Endothelial cell of umbilical vein (primary cell): ENCODE data around the gene IRF2. TPM values are rescaled to one million over a fixed set of nuclear protein-coding genes. Genes with fewer than 3 reads are reported as not detected.

Source experiments
- BruUV-seq: library from RNA; stranded (reverse); fragments of 400-500 nt; replicated peaks from 2 replicates; lab custom pipeline; 2021; lab: Mats Ljungman, UMichigan
- CTCF ChIA-PET: fragments of 300-600, 350-600 bp; sonication (Branson Sonifier 250); formaldehyde crosslinking; loops from one replicate; lab custom pipeline; 2021; ENCODE audit warnings: antibody characterized with exemption, inconsistent platforms; lab: Charles Lee
- POLR2A ChIA-PET: fragments of 300-600, 350-600 bp; sonication (Branson Sonifier 250); formaldehyde crosslinking; loops from one replicate; lab custom pipeline; 2021; ENCODE audit warnings: antibody characterized with exemption, inconsistent platforms; lab: Charles Lee
- DNase-seq: peaks from one replicate; pipeline ENCODE4 v3.0.0-alpha.2; 2011; ENCODE audit warnings: low read depth, low spot score
- FAIRE-seq: peaks from 2 replicates; lab custom pipeline; 2011; peaks lifted over from hg19 to GRCh38; lab: Jason Lieb, UNC
- H2AFZ ChIP-seq: 2 replicates; pipeline ENCODE4 v1.6.0; 2012; ENCODE audit warnings: low read depth, low read length, control low read depth, inconsistent platforms
- H3K27ac ChIP-seq: 2 replicates; pipeline ENCODE4 v1.5.1; 2011; ENCODE audit warnings: low read depth, mild to moderate bottlenecking, control low read depth, low read length, moderate library complexity; ENCODE audit not compliant: insufficient read depth
- H3K27me3 ChIP-seq, 2 experiments: 2 replicates each; pipeline versions ENCODE4 v1.6.0 to v1.6.1; 2011; ENCODE audit warnings: low read length in 2 of 2, mixed read lengths in 1 of 2; ENCODE audit not compliant: control insufficient read depth in 2 of 2, insufficient read depth in 2 of 2
- H3K36me3 ChIP-seq, 2 experiments: 2 replicates in 1 of 2; 3 replicates in 1 of 2; pipeline ENCODE4 v1.5.1; 2011; ENCODE audit warnings: low read length in 2 of 2, mild to moderate bottlenecking in 1 of 2, moderate library complexity in 1 of 2; ENCODE audit not compliant: control insufficient read depth in 2 of 2, insufficient read depth in 2 of 2; ENCODE audit errors: extremely low read depth in 1 of 2
- H3K4me1 ChIP-seq: 3 replicates; pipeline ENCODE4 v1.5.1; 2011; ENCODE audit warnings: mild to moderate bottlenecking, low read length; ENCODE audit not compliant: control insufficient read depth, insufficient read depth; ENCODE audit errors: extremely low read depth
- H3K4me2 ChIP-seq: 2 replicates; pipeline ENCODE4 v1.6.1; 2011; ENCODE audit warnings: low read length, control low read depth, mixed read lengths; ENCODE audit not compliant: insufficient read depth
- H3K4me3 ChIP-seq, 3 experiments: fragments of 200-600 bp in 1 of 3; sonication (generic), shearing (Covaris generic) in 1 of 3; replicated peaks in 1 of 3; 2 replicates each; pipeline ENCODE4 v1.5.1; 2011 to 2016; ENCODE audit warnings: control low read depth in 3 of 3, low read length in 3 of 3, mild to moderate bottlenecking in 2 of 3, inconsistent platforms in 1 of 3, low read depth in 1 of 3, moderate library complexity in 1 of 3; ENCODE audit not compliant: insufficient read depth in 1 of 3
- H3K79me2 ChIP-seq: 2 replicates; pipeline ENCODE4 v1.6.0; 2012; ENCODE audit warnings: low read length, inconsistent platforms; ENCODE audit not compliant: control insufficient read depth, insufficient read depth
- H3K9ac ChIP-seq: replicated peaks from 2 replicates; pipeline ENCODE3; 2011; ENCODE audit warnings: low read length, control low read depth; ENCODE audit not compliant: insufficient read depth; ENCODE audit errors: extremely low read depth
- H3K9me1 ChIP-seq: replicated peaks from 3 replicates; pipeline ENCODE4 v1.6.0; 2011; ENCODE audit warnings: mild to moderate bottlenecking, low read length; ENCODE audit not compliant: control insufficient read depth, insufficient read depth; ENCODE audit errors: extremely low read depth
- H3K9me3 ChIP-seq: replicated peaks from 2 replicates; pipeline ENCODE4 v1.5.1; 2012; ENCODE audit warnings: low read length, inconsistent platforms; ENCODE audit not compliant: control insufficient read depth, insufficient read depth
- H4K20me1 ChIP-seq: replicated peaks from 2 replicates; pipeline ENCODE3; 2011; ENCODE audit warnings: mild to moderate bottlenecking, low read length; ENCODE audit not compliant: control insufficient read depth, insufficient read depth; ENCODE audit errors: extremely low read depth
- CTCF ChIP-seq, 2 donors: IDR thresholded peaks; 1 replicate in 1 of 2; 2 replicates in 1 of 2; pipeline ENCODE4 v1.5.1; 2011; ENCODE audit warnings: low read length in 2 of 2, mild to moderate bottlenecking in 2 of 2, moderate library complexity in 2 of 2, control low read depth in 1 of 2, inconsistent platforms in 1 of 2, low read depth in 1 of 2; ENCODE audit not compliant: insufficient read depth in 1 of 2; ENCODE audit errors: extremely low read depth in 1 of 2
- FOS ChIP-seq: IDR thresholded peaks from 2 replicates; pipeline ENCODE4 v1.6.1; 2011; ENCODE audit warnings: mild to moderate bottlenecking, low read length, moderate library complexity, borderline replicate concordance; ENCODE audit not compliant: insufficient read depth
- GATA2 ChIP-seq: IDR thresholded peaks from 2 replicates; pipeline ENCODE4 v1.7.0; 2011; ENCODE audit warnings: low read depth, mild to moderate bottlenecking, moderate library complexity, mixed read lengths, low read length; ENCODE audit not compliant: insufficient read length, insufficient read depth
- JUN ChIP-seq: IDR thresholded peaks from 2 replicates; pipeline ENCODE4 v1.6.1; 2011; ENCODE audit warnings: borderline replicate concordance, low read depth; ENCODE audit not compliant: insufficient read length, insufficient read depth
- MAX ChIP-seq: IDR thresholded peaks from 2 replicates; pipeline ENCODE4 v1.6.1; 2011; ENCODE audit not compliant: insufficient read depth, insufficient read length
- MYC ChIP-seq: IDR thresholded peaks from one replicate; pipeline ENCODE4 v1.6.1; 2011; ENCODE audit warnings: mild to moderate bottlenecking, low read depth, low read length
- POLR2A ChIP-seq: IDR thresholded peaks from 2 replicates; pipeline ENCODE4 v1.6.1; 2012; ENCODE audit warnings: low read depth, mild to moderate bottlenecking, control low read depth, low read length
- POLR2AphosphoS5 ChIP-seq: IDR thresholded peaks from 2 replicates; pipeline ENCODE4 v1.6.1; 2012; ENCODE audit warnings: low read depth, mild to moderate bottlenecking, control low read depth, low read length, moderate library complexity; ENCODE audit not compliant: insufficient read depth
- dilution Hi-C: fragments of 300-500 bp; cut with MboI; formaldehyde crosslinking; loops from one replicate; pipeline ENCODE4 v1.15.0; 2019; ENCODE audit warnings: low sequenced_read_pairs; ENCODE audit not compliant: extremely low pct_ligation_motif_present
- intact Hi-C: fragments of 100-400 bp; cut with micrococcal nuclease; formaldehyde crosslinking; loops from one replicate; pipeline ENCODE4 v1.10.0; 2022
- polyA plus RNA-seq, 4 experiments: library from polyadenylated mRNA; depleted of rRNA in 3 of 4; stranded (reverse) in 3 of 4; unstranded in 1 of 4; fragments of >200 nt; gene quantifications; 2 replicates each; pipeline versions ENCODE4 v1.2.1 to v1.2.3, GENCODE V29; 2011 to 2012; ENCODE audit warnings: missing spikeins in 1 of 4
- total RNA-seq: library from RNA; stranded (reverse); gene quantifications from 2 replicates; pipeline ENCODE4 v1.2.3, GENCODE V29; 2021

The IRF2 gene
- total and polyA plus RNA-seq, 2 donors (not counting 3 experiments of a cell fraction or from before 2014, with no cell fraction given) = 26.9 to 27.6 TPM

GRCh38 chr4:184434501-184435066 is 39.8 kb downstream of the IRF2 start:
- BruUV-seq = no TSS peak
- POLR2A ChIA-PET = no interaction called here

More at GRCh38 chr4:184434501-184435066, 39.8 kb downstream of the IRF2 start:
- H3K9ac ChIP-seq = no peak overlapping the region
- no peaks in the 10 kb centered on the region for H3K4me1 ChIP-seq
- dilution Hi-C loops (no loop called here), intact Hi-C loops (no loop called here)
- H3K4me2 ChIP-seq = no peak overlapping the region
- H3K27ac ChIP-seq = no peak overlapping the region
- peak; percentile 15 for FAIRE-seq
- no peak overlapping the region for H2AFZ ChIP-seq
- no peaks in the 10 kb centered on the region for H3K9me3 ChIP-seq
- peaks cover 9% of the 10 kb centered on the region for H3K79me2 ChIP-seq
- H3K4me3 ChIP-seq = no peak overlapping the region
- no peak for TF ChIP-seq POLR2AphosphoS5
- no peak for TF ChIP-seq POLR2A
- TF ChIP-seq MYC = no peak
- TF ChIP-seq JUN = no peak
- TF ChIP-seq GATA2 = no peak
- no peak for TF ChIP-seq FOS
- no peak for TF ChIP-seq CTCF (IDR thresholded peaks at IDR 0.05; ENCODE audit: extremely low read depth in 1 of 2, insufficient read depth in 1 of 2, low read depth in 1 of 2, low read length in 2 of 2)
- TF ChIP-seq MAX = no peak
- CTCF ChIA-PET = no interaction called here
- no peaks in the 10 kb centered on the region for H3K36me3 ChIP-seq
- H3K27me3 ChIP-seq = no peaks in the 10 kb centered on the region
- no peak for DNase-seq
- H3K9me1 ChIP-seq = no peaks in the 10 kb centered on the region
- H4K20me1 ChIP-seq = no peaks in the 10 kb centered on the region
